ENCODE results near the gene SLC6A19. TPM values are rescaled to one million over a fixed set of nuclear protein-coding genes. Genes with fewer than 3 reads are reported as not detected.

The SLC6A19 gene
- total and polyA plus RNA-seq, 12 donors = 0.11 TPM; not detected in 11

DNA sequence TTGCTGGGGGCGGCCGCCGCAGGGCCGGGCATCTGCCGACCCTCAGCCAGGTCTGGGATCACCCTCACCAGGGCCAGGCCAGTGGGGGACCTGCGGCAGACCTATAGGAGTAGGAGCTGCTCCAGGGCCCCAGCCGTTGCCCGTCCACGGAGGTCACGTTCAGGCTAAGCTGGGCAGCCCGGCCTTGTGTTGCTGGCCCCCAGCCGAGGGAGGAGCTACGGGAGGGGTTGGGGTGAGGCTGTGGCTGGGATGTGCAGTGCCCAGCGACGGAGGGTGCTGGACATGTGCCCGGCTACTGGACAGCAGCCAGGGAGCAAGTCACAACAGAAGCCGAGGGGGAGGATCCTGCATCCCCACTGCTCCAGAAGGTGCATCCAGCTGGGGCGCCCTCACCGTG is 39.6 kb upstream of the SLC6A19 start:
- 42 to 49% methylated on average over 19 of the region's 19 CpGs for WGBS, 2 donors
- ATAC-seq (peak; percentile 78 to 92 (median 86)), DNase-seq (peak; percentile 73 to 83)
- Histone ChIP-seq H3K27ac (no peak overlapping the region), H3K4me1 (peaks cover 0 to 12% (median 3%) of the 10 kb centered on the region in 9 donors), H3K4me3 (no peak overlapping the region), H3K9me3 (peaks cover 0 to 1% (median 0%) of the 10 kb centered on the region in 11 donors), H3K36me3 (no peaks in the 10 kb centered on the region), H3K27me3 (peaks cover 0 to 9% (median 5%) of the 10 kb centered on the region in 7 donors)
- TF ChIP-seq, protein P1, sequence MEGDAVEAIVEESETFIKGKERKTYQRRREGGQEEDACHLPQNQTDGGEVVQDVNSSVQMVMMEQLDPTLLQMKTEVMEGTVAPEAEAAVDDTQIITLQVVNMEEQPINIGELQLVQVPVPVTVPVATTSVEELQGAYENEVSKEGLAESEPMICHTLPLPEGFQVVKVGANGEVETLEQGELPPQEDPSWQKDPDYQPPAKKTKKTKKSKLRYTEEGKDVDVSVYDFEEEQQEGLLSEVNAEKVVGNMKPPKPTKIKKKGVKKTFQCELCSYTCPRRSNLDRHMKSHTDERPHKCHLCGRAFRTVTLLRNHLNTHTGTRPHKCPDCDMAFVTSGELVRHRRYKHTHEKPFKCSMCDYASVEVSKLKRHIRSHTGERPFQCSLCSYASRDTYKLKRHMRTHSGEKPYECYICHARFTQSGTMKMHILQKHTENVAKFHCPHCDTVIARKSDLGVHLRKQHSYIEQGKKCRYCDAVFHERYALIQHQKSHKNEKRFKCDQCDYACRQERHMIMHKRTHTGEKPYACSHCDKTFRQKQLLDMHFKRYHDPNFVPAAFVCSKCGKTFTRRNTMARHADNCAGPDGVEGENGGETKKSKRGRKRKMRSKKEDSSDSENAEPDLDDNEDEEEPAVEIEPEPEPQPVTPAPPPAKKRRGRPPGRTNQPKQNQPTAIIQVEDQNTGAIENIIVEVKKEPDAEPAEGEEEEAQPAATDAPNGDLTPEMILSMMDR (IDR thresholded peaks at IDR 0.05) = no peak
- intact Hi-C loops (cut with DNase I) = loop anchor here in 3 of 10 donors (10.0 kb wide), 2 partner anchors 313 to 483 kb away; no protein-coding TSS in a partner anchor

DNA sequence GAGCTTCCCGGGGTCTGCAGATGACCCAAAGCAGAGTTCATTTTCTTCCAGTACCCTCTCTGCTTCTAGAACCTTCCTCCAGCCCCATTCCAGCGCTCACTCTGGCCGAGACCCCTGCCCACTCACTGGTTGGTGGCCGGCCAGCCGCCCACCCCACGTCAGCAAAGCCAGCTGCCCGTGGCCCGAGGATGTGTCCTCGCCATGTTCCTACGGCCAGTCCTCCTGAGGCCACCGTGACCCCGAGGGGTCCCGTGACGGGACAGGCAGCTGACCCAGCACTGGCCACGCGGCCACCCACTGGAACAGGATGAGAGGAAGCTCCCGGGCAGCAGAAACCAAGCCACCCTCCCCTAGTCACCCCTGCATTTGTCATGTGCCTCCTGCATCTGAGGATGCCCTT is 39.1 kb upstream of the SLC6A19 start:
- Histone ChIP-seq H3K4me1 (peaks cover 0 to 12% (median 3%) of the 10 kb centered on the region in 9 donors), H3K27me3 (peaks cover 0 to 6% (median under 1%) of the 10 kb centered on the region in 7 donors), H3K36me3 (no peaks in the 10 kb centered on the region), H3K9me3 (no peaks in the 10 kb centered on the region), H3K27ac (no peak overlapping the region), H3K4me3 (no peak overlapping the region)
- ATAC-seq (no peak), DNase-seq (peak in 1 of 2 donors; percentile 9)
- 75 to 80% methylated on average over 17 of the region's 17 CpGs for WGBS, 2 donors
- intact Hi-C loops (cut with DNase I) = loop anchor here in 3 of 10 donors (10.0 kb wide), 2 partner anchors 313 to 483 kb away; no protein-coding TSS in a partner anchor
- TF ChIP-seq, protein P1 (IDR thresholded peaks at IDR 0.05) = no peak

DNA sequence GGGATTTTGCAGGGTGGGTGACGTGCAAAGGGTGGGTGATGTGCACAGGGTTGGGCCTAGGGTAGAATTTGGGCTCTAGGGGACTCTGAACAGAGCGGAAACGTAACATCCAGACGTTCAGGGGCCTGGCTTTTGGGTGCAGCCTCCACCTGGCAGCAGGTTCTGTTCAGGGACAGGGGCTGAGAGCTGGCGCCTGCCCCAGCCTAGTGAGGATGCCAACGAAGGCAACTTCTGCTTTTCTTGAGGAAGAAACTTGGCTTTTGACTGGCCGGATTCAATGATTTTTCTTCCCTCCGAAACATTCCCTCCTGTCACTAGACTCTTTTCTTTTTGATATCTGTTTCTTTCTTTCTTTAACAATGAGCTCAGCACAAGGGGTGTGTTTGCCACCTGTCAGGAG is 38.6 kb upstream of the SLC6A19 start:
- WGBS, 2 donors = 89 to 90% methylated on average over 8 of the region's 8 CpGs
- no peaks in the 10 kb centered on the region for H3K9me3 ChIP-seq
- peaks cover 0 to 15% (median 6%) of the 10 kb centered on the region in 9 donors for H3K4me1 ChIP-seq
- TF ChIP-seq, protein P1 (IDR thresholded peaks at IDR 0.05) = no peak
- peak in 1 of 2 donors; percentile 4 for DNase-seq
- no peak for ATAC-seq
- peaks cover 0 to 6% (median under 1%) of the 10 kb centered on the region in 7 donors for H3K27me3 ChIP-seq
- intact Hi-C loops (cut with DNase I) = loop anchor here in 3 of 10 donors (10.0 kb wide), 2 partner anchors 312 to 482 kb away; no protein-coding TSS in a partner anchor
- no peaks in the 10 kb centered on the region for H3K36me3 ChIP-seq
- H3K4me3 ChIP-seq = no peak overlapping the region
- no peak overlapping the region for H3K27ac ChIP-seq

DNA sequence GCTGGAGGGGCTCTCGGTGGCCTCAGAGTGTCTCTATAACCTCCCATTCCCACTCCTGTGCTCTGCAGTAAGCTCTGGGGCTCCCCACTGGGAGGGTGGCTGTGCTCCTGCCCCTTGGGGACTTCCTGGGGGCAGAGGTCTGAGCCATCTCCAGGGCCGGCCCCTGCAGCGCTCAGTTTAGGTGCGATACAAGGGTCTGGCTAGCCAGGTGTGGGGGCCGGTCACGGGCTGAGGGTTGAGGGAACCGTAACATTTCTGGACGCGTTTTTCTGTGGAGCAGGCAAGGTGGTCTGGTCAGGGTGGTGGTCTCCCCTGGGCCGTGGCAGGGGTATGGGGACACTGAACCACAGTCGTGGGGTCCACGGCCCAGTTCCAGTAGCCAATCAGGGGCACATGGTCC is 38.0 kb upstream of the SLC6A19 start:
- Histone ChIP-seq H3K4me3 (no peak overlapping the region), H3K4me1 (peaks cover 0 to 21% (median 10%) of the 10 kb centered on the region in 9 donors), H3K27me3 (peaks cover 0 to 6% (median 3%) of the 10 kb centered on the region in 7 donors), H3K36me3 (no peaks in the 10 kb centered on the region), H3K9me3 (no peaks in the 10 kb centered on the region), H3K27ac (no peak overlapping the region)
- intact Hi-C loops (cut with DNase I) = loop anchor here in 3 of 10 donors (10.0 kb wide), 2 partner anchors 311 to 481 kb away; no protein-coding TSS in a partner anchor
- ATAC-seq (no peak), DNase-seq (peak in 1 of 2 donors; percentile 10)
- TF ChIP-seq, protein P1 (IDR thresholded peaks at IDR 0.05) = no peak
- 94% methylated on average over 12 of the region's 12 CpGs for WGBS, 2 donors
